ENCODE results near the gene SORCS2.
A peak's percentile ranks its signal among the peaks of the same experiment; 100 is the strongest.

SORCS2 gene

DNA sequence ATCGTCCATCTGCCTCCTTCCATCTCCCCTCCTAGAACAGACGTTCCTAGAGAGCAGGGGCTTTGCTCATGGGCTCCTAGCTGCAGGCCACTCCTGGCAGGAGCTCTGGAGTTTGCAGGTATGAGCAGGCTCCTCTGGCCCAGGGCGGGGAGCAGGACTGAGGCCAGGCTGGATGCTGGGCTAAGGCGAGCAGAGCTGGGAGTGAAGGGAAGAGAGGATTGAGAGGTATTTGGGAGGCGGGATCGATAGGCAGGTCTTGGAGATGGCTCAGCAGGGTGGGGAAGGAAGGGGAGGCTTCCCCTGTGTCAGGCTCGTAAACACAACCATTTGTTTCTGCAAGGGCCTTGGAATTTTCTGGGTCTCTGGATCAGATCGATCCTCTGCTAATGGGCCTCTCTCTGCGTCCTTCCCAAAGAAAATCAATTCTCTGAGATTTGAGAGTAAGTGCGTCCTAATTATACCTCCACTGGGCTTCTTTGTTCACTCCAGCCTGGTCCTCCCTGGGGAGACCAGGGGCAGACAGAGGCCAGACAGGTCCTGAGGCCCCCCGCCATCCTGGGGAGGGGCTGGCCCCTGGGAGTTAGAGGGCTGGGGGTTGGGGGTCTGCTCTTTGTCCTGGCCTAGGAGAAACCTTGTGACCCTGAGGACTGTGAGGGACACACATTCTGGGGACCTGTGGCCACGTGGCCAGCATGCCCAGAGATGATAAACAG lies 337.2 kb downstream of the SORCS2 start:
- no peak for DNase-seq (ENCODE audit: low read depth in 2 of 2)

DNA sequence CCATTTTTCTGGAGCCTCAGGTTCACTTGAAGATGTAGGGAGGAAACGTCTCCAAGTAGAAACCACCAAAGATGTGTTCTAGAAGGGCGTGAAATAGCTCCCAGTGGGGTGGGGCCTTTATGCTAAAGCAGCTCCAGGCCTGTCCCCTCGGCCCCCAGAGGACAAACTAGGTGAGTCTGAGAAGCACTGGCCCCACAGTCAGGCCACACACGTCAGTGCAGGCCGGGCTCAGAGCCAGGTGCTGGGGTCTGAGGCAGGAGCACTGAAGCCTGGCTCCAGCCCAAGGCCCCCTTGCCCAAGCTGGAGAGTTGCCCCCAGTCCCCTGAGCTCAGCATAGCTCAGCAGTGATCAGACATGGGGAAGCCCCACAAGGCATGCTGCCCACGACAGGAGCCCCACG lies 337.7 kb downstream of the SORCS2 start:
- no peak for DNase-seq (ENCODE audit: low read depth in 2 of 2)

- no peak for DNase-seq (ENCODE audit: low read depth in 2 of 2)
These were observed 338.7 kb downstream of the SORCS2 start for GRCh38 chr4:7530932-7531639.

GRCh38 chr4:7531640-7531994 lies 339.3 kb downstream of the SORCS2 start:
- no peak for DNase-seq (ENCODE audit: low read depth in 2 of 2)

GRCh38 chr4:7532043-7532442 lies 339.7 kb downstream of the SORCS2 start:
- no peak for DNase-seq (ENCODE audit: low read depth in 2 of 2)

DNA sequence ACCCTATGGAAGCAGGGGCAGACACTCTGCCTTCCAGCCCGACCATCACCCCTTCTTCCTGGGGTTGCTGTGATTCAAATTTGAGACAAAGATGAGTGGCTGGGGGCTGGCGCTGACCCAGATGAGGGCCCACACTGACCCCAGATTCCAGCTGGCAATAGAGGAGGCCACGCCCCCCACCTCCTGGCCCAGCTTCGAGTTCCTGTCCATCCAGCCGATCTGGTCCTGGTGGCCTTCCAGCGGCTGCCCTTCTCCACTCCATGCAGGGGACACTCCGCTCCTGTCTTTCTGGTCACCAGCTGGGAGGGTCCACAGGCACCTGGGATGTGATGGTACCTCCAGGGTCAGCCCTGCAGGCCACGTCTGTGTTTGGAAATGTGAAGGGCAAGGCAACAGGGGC lies 340.9 kb downstream of the SORCS2 start:
- DNase-seq (ENCODE audit: low read depth in 2 of 2), result no peak

- no peak for DNase-seq (ENCODE audit: low read depth in 2 of 2)
These were observed 342.8 kb downstream of the SORCS2 start for GRCh38 chr4:7535094-7535493.

DNA sequence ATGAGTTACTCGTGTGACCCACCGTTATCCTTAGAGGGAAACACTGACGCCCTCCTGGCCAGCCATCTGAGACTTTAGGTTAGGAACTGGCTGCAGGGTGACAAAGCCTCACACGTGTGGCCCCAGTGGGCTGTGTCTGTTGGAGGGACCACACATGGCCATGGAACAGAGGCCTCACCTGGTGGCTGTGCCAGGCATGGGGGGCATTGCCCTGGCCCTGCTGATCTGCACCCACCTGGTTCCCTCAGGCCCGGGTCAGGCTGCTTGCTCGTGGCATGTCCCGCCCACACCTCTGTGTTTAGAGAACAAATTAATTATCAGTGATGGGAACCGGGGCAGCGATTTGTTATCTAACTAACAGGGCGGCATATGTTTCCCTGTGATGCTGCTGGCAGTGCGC lies 343.3 kb downstream of the SORCS2 start:
- DNase-seq (ENCODE audit: low read depth in 2 of 2), result no peak

GRCh38 chr4:7536876-7537275 lies 344.5 kb downstream of the SORCS2 start:
- no peak for DNase-seq (ENCODE audit: low read depth in 2 of 2)

- DNase-seq (ENCODE audit: low read depth in 2 of 2), result no peak
These were observed 345.6 kb downstream of the SORCS2 start for GRCh38 chr4:7537853-7538400.

GRCh38 chr4:7538518-7538917 lies 346.2 kb downstream of the SORCS2 start:
- DNase-seq (ENCODE audit: low read depth in 2 of 2), result no peak

GRCh38 chr4:7539186-7539585 lies 346.8 kb downstream of the SORCS2 start:
- DNase-seq (ENCODE audit: low read depth in 2 of 2), result no peak

DNA sequence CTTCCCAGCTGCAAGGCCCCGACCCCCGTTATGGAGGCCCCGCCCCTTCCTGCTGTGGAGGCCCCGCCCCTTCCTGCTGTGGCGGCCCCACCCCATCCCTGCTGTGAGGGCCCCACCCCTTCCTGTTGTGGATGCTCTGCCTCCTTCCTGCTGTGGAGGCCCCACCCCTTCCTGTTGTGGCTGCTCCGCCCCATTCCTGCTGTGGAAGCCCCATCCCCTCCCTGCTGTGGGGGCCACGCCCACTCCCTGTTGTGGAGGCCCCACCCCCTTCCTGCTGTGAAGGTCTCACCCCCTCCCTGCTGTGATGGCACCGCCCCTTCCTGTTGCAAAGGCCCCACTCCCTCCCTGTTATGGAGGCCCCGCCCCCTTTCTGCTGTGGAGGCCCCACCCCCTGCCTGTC lies 347.3 kb downstream of the SORCS2 start:
- DNase-seq (ENCODE audit: low read depth in 2 of 2), result peak in 1 of 2 experiments; percentile 6

DNA sequence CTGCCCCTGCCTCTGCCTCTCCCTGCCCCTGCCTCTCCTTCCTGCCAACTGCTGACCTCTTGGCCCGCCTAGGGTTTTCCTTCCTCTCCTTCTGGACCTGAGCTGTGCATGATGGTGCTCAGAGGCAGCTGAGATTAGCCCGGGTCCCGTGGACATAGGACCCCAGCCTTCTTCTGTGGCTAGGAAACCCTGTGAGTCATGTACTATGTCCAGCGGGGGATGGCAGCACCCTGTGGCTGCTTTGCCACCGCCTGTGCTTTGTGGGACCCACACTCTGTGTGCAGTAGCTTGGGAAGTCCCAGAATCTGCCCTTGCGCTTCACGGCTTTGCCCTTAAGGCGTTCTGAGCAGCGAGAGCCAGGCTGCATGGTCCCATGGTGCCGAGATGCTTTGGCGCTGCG lies 347.9 kb downstream of the SORCS2 start:
- no peak for DNase-seq (ENCODE audit: low read depth in 2 of 2)

DNA sequence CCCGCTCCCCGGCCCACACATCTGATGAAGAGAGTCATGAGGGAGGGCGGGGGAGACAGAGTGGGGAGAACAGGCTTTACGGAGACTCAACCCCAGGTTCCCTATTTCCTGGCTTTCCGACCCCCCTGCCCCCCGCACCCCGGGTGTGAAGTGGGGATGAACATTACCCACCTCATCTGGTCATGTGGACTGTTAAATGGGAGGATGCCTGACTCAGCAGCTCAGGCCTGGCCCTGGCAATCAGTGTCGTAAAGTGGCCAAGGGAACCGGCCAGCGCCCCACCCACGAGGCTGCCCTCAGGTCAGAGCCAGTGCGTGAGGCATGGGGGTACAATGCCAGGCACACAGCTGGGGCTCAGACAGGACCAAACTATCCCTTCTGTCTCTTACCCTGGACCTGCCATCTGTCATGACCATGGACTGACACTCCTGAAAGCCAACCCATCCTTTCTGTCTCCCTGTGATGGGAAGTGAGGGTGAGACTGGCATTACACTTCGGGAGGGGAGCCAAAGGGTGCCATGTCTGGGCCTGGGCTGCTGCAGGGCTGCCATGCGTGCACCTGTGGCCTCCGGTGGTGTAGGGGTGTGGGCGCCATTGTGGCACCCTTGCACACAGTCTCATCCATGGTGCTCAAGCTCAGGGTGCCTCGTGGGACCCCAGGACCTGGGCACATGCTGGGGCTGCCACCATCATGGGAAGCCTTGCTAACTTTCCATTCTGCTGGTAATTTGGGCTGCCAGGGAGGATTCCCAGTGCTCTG lies 348.5 kb downstream of the SORCS2 start:
- no peak for DNase-seq (ENCODE audit: low read depth in 2 of 2)

DNA sequence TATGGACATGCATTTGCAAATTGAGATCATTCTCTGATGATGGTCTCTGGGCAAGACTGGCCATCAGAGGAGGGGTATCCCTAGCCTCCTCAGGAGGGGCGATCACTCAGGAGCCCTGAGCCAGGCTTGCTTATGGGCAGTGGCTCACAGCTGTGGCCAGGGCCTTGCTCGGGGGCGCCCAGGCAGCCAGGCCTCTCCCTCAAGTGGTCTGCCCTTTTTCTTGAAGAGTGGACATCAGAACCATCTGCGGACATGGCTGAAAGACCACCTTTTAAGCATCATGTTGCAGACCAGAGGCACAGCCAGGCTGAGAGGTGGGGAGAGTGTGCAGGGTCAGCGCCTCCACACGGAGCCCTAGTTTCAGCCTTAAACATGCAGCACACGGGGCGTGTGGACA lies 349.1 kb downstream of the SORCS2 start:
- no peak for DNase-seq (ENCODE audit: low read depth in 2 of 2)

- no peak for DNase-seq (ENCODE audit: low read depth in 2 of 2)
These were observed 350.4 kb downstream of the SORCS2 start for GRCh38 chr4:7542781-7543180.

DNA sequence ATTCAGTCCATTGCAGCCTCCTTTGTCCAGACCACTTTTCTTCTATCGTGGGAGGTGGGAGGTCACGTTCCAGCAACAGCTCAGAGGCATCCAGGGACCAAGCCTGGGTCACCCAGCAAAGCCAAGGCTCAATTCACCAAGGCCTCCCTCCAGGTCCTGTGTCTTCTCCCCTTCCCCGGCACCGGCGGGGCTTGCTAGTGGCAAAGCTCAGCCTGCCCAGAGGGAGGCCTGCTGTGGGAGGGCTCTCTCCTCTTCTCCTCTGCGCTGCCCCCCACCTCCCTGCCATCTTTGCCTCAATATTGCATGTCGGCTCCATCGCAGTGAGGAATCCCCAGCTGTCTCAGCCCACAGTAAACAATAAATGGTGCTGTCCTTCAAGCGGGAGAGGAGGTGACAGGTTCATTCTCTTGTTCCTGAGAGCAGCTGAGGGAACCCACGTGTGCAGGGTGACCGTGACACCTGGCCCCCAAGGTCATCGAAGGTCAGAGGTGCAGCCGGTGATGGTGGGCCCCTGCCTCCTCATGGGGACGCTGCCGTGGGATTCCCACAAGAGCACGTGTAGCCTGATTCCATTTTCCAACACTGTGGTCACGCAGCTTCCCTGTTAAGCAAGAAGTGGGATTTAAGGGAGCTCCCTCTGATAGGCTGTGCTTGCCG lies 353.9 kb downstream of the SORCS2 start:
- DNase-seq (ENCODE audit: low read depth in 2 of 2), result no peak

DNA sequence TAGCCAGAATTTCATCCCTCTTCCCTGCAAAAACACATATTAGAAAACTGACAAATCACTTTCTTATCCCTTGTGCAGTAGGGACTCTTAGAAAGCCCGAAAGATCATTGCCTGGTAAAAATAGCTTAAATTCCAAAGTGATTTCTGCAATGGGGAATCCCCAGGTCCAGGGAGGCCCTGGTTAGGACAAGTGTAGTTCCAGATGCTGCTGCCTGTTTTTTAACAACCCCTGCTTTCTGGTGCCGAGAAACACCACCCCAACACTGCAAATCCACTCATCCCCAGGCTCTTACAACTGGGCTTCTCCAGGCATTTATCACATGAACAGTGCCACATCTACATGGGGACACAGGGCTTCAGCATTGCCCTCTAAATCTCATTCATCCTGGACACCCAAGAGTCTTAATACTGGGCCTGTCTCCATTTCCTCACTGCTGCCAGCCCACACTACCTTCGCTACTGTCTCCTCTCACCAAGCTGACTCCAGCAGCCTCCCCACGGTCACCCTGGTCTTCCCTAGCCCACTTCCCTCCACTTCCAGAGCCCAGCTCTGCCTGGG lies 354.6 kb downstream of the SORCS2 start:
- no peak for DNase-seq (ENCODE audit: low read depth in 2 of 2)

DNA sequence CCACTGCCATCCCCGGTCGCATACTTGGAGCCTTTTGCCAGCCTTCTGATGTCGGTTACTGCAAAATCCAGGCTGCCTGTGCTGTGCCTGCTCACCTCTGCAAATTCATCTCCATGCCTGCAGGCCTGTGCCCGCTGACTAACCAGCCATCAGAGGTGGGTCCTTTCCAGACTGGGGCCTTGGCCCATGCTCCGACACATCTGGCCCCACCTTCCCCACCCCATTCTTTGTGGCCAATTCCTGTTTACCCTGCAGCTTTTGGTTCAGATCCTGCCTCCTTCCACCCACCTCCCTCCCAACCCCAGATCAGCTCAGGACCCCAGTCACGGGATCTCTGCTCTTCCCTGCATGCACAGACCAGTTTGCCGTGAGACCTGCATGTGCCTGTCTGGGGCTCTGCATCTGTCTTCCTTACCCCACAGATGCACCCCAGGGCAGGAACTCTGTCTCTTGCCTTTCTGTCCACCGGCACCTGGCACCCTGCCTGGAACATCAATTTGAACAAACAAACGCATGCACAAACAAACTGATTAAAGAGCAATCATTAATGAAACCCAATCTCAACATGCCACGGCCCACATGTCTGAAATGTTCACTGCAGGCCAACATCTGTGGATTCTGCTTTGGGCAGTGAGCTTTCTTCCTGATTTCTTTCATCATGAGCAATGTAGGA lies 355.2 kb downstream of the SORCS2 start:
- DNase-seq (ENCODE audit: low read depth in 2 of 2), result no peak

DNA sequence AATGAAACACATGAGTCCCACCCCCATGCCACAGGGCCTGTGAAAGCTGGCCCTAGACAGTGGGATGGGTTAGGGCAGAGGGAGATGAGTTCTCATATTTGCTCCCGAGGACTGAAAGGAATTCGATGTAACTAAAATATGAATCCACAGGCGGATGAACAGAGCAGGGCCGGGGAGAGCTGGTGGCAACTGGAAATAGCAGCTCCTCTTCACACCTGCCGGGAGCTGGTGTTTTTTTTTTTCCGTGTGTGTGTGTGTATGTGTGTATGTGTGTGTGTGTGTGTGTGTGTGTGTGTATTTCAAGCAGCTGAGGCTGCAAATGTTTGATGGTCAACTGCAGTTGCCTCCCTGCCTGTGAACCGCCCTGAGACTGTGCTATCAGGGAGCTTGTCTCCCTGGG lies 357.5 kb downstream of the SORCS2 start:
- DNase-seq (ENCODE audit: low read depth in 2 of 2), result no peak
